HepG2 (cell line): ENCODE data around the gene RUVBL1. TPM values are rescaled to one million over a fixed set of nuclear protein-coding genes. Genes with fewer than 3 reads are reported as not detected.

Experiments
- ASH2L ChIP-seq: fragments of 300-600, 200-600 bp; sonication (generic); IDR thresholded peaks from 2 replicates; pipeline ENCODE4 v1.7.0; 2017; ENCODE audit warnings: low read depth, mild to moderate bottlenecking, moderate library complexity, mixed read lengths, low read length; ENCODE audit not compliant: insufficient read length
- BHLHE40 ChIP-seq: IDR thresholded peaks from 2 replicates; pipeline ENCODE4 v1.6.1; 2011; ENCODE audit warnings: low read length, improper control_type of control experiment
- GLI4 ChIP-seq: sonication (generic); formaldehyde crosslinking; IDR thresholded peaks from 2 replicates; pipeline ENCODE4 v1.5.1; 2020; ENCODE audit warnings: missing genetic modification reagents, mild to moderate bottlenecking, moderate library complexity, borderline replicate concordance
- MAFK ChIP-seq, 2 experiments: IDR thresholded peaks in 1 of 2; conservative IDR thresholded peaks in 1 of 2; 2 replicates each; pipeline ENCODE4 v1.6.1; 2011; ENCODE audit warnings: improper control_type of control experiment in 2 of 2, low read length in 2 of 2
- MTF2 ChIP-seq: sonication (generic); formaldehyde crosslinking; IDR thresholded peaks from 2 replicates; pipeline ENCODE4 v1.5.0; 2020; ENCODE audit warnings: missing genetic modification reagents, borderline replicate concordance
- PHF21A ChIP-seq: sonication (generic); formaldehyde crosslinking; IDR thresholded peaks from 2 replicates; pipeline ENCODE4 v1.5.0; 2020; ENCODE audit warnings: mild to moderate bottlenecking, missing genetic modification reagents
- RAD21 ChIP-seq: fragments of 450-650 bp; formaldehyde crosslinking; IDR thresholded peaks from 2 replicates; pipeline ENCODE4 v1.5.0; 2020; ENCODE audit warnings: mild to moderate bottlenecking
- SMYD3 ChIP-seq: sonication (generic); formaldehyde crosslinking; IDR thresholded peaks from 2 replicates; pipeline ENCODE4 v1.8.1; 2023; ENCODE audit warnings: mild to moderate bottlenecking, missing genetic modification reagents
- TBP ChIP-seq: sonication (generic); formaldehyde crosslinking; IDR thresholded peaks from 2 replicates; pipeline ENCODE4 v1.5.0; 2020; ENCODE audit warnings: missing genetic modification reagents
- ZBTB20 ChIP-seq: sonication (generic); formaldehyde crosslinking; IDR thresholded peaks from 2 replicates; pipeline ENCODE4 v1.8.1; 2023; ENCODE audit warnings: missing genetic modification reagents, low read depth, mild to moderate bottlenecking, borderline replicate concordance
- ZBTB7A ChIP-seq: sonication (generic); formaldehyde crosslinking; IDR thresholded peaks from 2 replicates; pipeline ENCODE4 v1.8.0; 2022; ENCODE audit warnings: mild to moderate bottlenecking, missing genetic modification reagents
- ZKSCAN5 ChIP-seq: sonication (generic); formaldehyde crosslinking; IDR thresholded peaks from 2 replicates; pipeline ENCODE4 v1.5.1; 2020; ENCODE audit warnings: mild to moderate bottlenecking, missing genetic modification reagents
- ZMYM3 ChIP-seq: sonication (generic); formaldehyde crosslinking; IDR thresholded peaks from 2 replicates; pipeline ENCODE4 v1.5.1; 2020; ENCODE audit warnings: mild to moderate bottlenecking, missing genetic modification reagents
- ZMYM4 ChIP-seq: sonication (generic); formaldehyde crosslinking; IDR thresholded peaks from 2 replicates; pipeline ENCODE4 v1.8.1; 2023; ENCODE audit warnings: mild to moderate bottlenecking, missing genetic modification reagents
- ZNF101 ChIP-seq: sonication (generic); formaldehyde crosslinking; IDR thresholded peaks from 2 replicates; pipeline ENCODE4 v1.4.0; 2020; ENCODE audit warnings: mild to moderate bottlenecking, low read depth, missing genetic modification reagents, borderline replicate concordance
- ZNF282 ChIP-seq: fragments of 450-650 bp; IDR thresholded peaks from 2 replicates; pipeline ENCODE4 v1.6.1; 2018; ENCODE audit not compliant: partially characterized antibody
- ZNF441 ChIP-seq: sonication (generic); formaldehyde crosslinking; IDR thresholded peaks from 2 replicates; pipeline ENCODE4 v1.7.0; 2021; ENCODE audit warnings: missing genetic modification reagents, borderline replicate concordance
- ZNF530 ChIP-seq: sonication (generic); formaldehyde crosslinking; IDR thresholded peaks from 2 replicates; pipeline ENCODE4 v1.5.0; 2020; ENCODE audit warnings: low read depth, mild to moderate bottlenecking, missing genetic modification reagents
- ZNF605 ChIP-seq: sonication (generic); formaldehyde crosslinking; IDR thresholded peaks from 2 replicates; pipeline ENCODE4 v1.8.0; 2022; ENCODE audit warnings: mild to moderate bottlenecking, missing genetic modification reagents
- ZNF644 ChIP-seq: IDR thresholded peaks from 2 replicates; pipeline ENCODE4 v1.6.1; 2016; ENCODE audit warnings: low read depth
- ZNF773 ChIP-seq: sonication (generic); formaldehyde crosslinking; IDR thresholded peaks from 2 replicates; pipeline ENCODE4 v1.4.0; 2020; ENCODE audit warnings: missing genetic modification reagents, borderline replicate concordance
- polyA plus RNA-seq, 8 experiments: library from polyadenylated mRNA; depleted of rRNA in 3 of 8; stranded (reverse) in 7 of 8; unstranded in 1 of 8; fragments of >200 nt; fragmentation: Illumina TruSeq in 4 of 8; extraction: Trizol in 4 of 8; gene quantifications; 2 replicates each; pipeline versions ENCODE4 v1.2.1 to v1.2.3, GENCODE V29; 2011 to 2016; ENCODE audit warnings: low read depth in 4 of 8, missing spikeins in 1 of 8, mixed read lengths in 1 of 8; ENCODE audit not compliant: insufficient read depth in 1 of 8
- total RNA-seq, 5 experiments: library from RNA; depleted of rRNA; stranded (reverse); fragments of >200 nt; fragmentation: Illumina TruSeq; extraction: Trizol; gene quantifications; 2 replicates each; pipeline ENCODE4 v1.2.3, GENCODE V29; 2016; ENCODE audit warnings: low read depth in 1 of 5
- TF ChIP-seq, protein P1 (sequence below): sonication (generic); formaldehyde crosslinking; IDR thresholded peaks from 2 replicates; pipeline ENCODE4 v1.8.0; 2022; ENCODE audit warnings: missing genetic modification reagents, mild to moderate bottlenecking, moderate library complexity, borderline replicate concordance
- TF ChIP-seq, protein P2 (sequence below): sonication (generic); formaldehyde crosslinking; conservative IDR thresholded peaks from 2 replicates; pipeline ENCODE4 v1.4.0; 2020; ENCODE audit warnings: missing genetic modification reagents
- TF ChIP-seq, protein P3 (sequence below): sonication (generic); formaldehyde crosslinking; IDR thresholded peaks from 2 replicates; pipeline ENCODE4 v1.5.0; 2020; ENCODE audit warnings: missing genetic modification reagents, mild to moderate bottlenecking, borderline replicate concordance

RUVBL1 gene
- total and polyA plus RNA-seq, 2 of the 13 experiments (the other 11 are each of a cell fraction or from before 2014, with no cell fraction given), result 32.7 to 86.3 TPM

DNA sequence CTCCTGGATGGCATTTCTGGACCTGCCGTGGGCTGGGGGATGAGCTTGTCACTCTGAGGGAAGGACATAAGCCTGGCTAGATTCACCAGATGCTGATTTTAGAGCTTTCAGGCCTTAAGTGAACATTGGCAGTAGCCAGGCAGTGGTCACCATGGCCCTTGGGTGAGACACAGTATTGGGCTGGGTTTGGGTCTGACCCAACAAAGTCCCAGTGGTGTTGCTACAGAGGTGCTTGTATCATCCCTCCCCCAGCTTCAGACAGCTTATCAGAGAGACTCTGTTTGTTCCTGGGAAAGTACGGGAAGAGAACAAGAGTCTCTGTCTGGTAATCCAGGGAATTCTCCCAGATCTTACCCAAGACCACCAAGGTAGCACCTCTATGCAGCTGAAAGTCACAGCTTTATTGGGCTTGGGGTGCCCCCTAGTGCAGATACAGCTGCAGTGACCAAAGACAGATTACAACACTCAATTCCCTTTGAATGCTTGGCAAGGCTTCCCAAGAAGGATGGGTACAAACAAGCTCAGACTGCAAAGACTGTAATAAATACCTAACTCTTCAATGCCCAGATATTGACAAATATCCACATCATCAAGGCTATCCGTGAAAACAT, 9.8 kb upstream of the RUVBL1 start (continued):
- TF ChIP-seq, protein P1, sequence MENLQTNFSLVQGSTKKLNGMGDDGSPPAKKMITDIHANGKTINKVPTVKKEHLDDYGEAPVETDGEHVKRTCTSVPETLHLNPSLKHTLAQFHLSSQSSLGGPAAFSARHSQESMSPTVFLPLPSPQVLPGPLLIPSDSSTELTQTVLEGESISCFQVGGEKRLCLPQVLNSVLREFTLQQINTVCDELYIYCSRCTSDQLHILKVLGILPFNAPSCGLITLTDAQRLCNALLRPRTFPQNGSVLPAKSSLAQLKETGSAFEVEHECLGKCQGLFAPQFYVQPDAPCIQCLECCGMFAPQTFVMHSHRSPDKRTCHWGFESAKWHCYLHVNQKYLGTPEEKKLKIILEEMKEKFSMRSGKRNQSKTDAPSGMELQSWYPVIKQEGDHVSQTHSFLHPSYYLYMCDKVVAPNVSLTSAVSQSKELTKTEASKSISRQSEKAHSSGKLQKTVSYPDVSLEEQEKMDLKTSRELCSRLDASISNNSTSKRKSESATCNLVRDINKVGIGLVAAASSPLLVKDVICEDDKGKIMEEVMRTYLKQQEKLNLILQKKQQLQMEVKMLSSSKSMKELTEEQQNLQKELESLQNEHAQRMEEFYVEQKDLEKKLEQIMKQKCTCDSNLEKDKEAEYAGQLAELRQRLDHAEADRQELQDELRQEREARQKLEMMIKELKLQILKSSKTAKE (CRISPR knock-in tag), result no peak
- no peak for TF ChIP-seq ZMYM3 (CRISPR knock-in tag)
- TF ChIP-seq ZMYM4 (CRISPR knock-in tag), result 0 out of 2 replicates have a peak, but pooled peaks have one; percentile 27
- no peak for TF ChIP-seq GLI4 (CRISPR knock-in tag)
- no peak for TF ChIP-seq MAFK (conservative IDR thresholded peaks at IDR 0.05 in 1 of 2, IDR thresholded peaks at IDR 0.05 in 1 of 2; ENCODE audit: low read length in 2 of 2)
- no peak for TF ChIP-seq ZNF101 (CRISPR knock-in tag)
- TF ChIP-seq ZNF773 (CRISPR knock-in tag), result no peak
- TF ChIP-seq PHF21A, result no peak
- no peak for TF ChIP-seq ZNF282
- no peak for TF ChIP-seq SMYD3
- TF ChIP-seq MTF2 (CRISPR knock-in tag), result no peak
- no peak for TF ChIP-seq ZNF441 (CRISPR knock-in tag)
- no peak for TF ChIP-seq TBP (CRISPR knock-in tag)
- TF ChIP-seq ASH2L, result no peak
- no peak for TF ChIP-seq ZBTB20
- TF ChIP-seq, protein P2, sequence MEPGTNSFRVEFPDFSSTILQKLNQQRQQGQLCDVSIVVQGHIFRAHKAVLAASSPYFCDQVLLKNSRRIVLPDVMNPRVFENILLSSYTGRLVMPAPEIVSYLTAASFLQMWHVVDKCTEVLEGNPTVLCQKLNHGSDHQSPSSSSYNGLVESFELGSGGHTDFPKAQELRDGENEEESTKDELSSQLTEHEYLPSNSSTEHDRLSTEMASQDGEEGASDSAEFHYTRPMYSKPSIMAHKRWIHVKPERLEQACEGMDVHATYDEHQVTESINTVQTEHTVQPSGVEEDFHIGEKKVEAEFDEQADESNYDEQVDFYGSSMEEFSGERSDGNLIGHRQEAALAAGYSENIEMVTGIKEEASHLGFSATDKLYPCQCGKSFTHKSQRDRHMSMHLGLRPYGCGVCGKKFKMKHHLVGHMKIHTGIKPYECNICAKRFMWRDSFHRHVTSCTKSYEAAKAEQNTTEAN (CRISPR knock-in tag), result no peak
- 0 out of 2 replicates have a peak, but pooled peaks have one; percentile 30 for TF ChIP-seq ZBTB7A (CRISPR knock-in tag)
- peak; percentile 86 for TF ChIP-seq RAD21
- TF ChIP-seq ZNF644 (CRISPR knock-in tag), result no peak
- no peak for TF ChIP-seq ZNF530 (CRISPR knock-in tag)
- no peak for TF ChIP-seq ZNF605 (CRISPR knock-in tag)
- TF ChIP-seq, protein P3, sequence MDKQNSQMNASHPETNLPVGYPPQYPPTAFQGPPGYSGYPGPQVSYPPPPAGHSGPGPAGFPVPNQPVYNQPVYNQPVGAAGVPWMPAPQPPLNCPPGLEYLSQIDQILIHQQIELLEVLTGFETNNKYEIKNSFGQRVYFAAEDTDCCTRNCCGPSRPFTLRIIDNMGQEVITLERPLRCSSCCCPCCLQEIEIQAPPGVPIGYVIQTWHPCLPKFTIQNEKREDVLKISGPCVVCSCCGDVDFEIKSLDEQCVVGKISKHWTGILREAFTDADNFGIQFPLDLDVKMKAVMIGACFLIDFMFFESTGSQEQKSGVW (CRISPR knock-in tag), result no peak
- TF ChIP-seq ZKSCAN5 (CRISPR knock-in tag), result no peak
- no peak for TF ChIP-seq BHLHE40
